Activated naive CD4-positive, alpha-beta T cell treated with anti-CD3 and anti-CD28 coated beads, Interleukin-2, amount 50 U/mL, for 72 hours (primary cell): ENCODE data around the gene RIPOR2. TPM values are rescaled to one million over a fixed set of nuclear protein-coding genes. Genes with fewer than 3 reads are reported as not detected.

ENCODE experiments used
- ATAC-seq, 2 donors: fragments of 150-1000 bp; cut with Tn5 transposase; 2 replicates each; pipeline ENCODE4 v1.10.0; 2021; ENCODE audit warnings: mild to moderate bottlenecking in 2 of 2, moderate library complexity in 2 of 2
- DNase-seq, 2 donors: peaks; one replicate each; pipeline ENCODE4 v3.0.0; 2021 to 2022; ENCODE audit warnings: low spot score in 2 of 2
- H3K27ac Mint-ChIP-seq, 2 donors: one replicate each; pipeline ENCODE4 v1.8.0; 2022; ENCODE audit warnings: mild to moderate bottlenecking in 2 of 2, mixed read lengths in 2 of 2
- H3K36me3 Mint-ChIP-seq, 2 donors: one replicate each; pipeline ENCODE4 v1.8.0; 2022; ENCODE audit warnings: mixed read lengths in 2 of 2
- H3K9me3 Mint-ChIP-seq, 2 donors: one replicate each; pipeline ENCODE4 v1.8.0; 2022; ENCODE audit warnings: mixed read lengths in 2 of 2
- total RNA-seq, 2 donors: library from RNA; stranded (reverse); gene quantifications; one replicate each; pipeline ENCODE4 v1.2.3, GENCODE V29; 2022

The RIPOR2 gene
- total RNA-seq, 2 donors from 2014 or later, result 63.9 to 126 TPM

DNA sequence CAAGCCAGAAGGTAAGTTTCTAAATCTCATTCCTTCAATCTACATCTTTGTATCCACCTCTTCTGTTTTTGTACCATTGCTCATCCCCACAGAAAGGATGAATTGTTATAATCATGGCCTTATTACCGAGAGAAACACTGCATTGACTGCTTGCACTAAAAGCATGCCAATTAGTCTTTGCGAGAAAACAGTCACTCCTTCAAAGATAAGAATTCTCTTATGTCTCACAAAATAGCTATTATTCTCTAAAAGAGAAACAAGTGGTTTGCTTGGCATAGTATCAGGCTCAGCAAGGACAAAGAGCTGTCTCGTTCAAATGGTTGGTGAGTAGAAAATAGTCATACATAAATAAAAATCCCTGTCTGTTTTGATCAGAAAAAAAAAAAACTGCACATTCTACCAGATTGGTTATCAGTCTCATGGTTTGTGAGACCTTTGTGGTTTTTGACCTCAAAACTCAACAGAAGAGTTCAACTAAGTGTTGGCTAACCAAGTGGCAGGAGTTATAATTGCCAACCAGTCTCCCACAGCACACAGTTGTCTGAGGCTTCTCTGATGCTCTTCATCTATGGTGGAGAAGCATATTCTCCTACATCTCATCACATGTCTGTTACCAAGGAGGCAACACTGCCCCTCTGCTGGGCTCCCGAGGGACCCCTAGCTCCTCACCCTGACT lies 101.9 kb downstream of the RIPOR2 start:
- no peaks in the 10 kb centered on the region for H3K9me3 Mint-ChIP-seq
- H3K36me3 Mint-ChIP-seq, result peaks cover 15 to 53% of the 10 kb centered on the region in 2 donors
- peak overlapping the region; percentile 61 to 79 for H3K27ac Mint-ChIP-seq
- no peak for DNase-seq
- ATAC-seq, result peak in 1 of 2 donors; percentile 52

DNA sequence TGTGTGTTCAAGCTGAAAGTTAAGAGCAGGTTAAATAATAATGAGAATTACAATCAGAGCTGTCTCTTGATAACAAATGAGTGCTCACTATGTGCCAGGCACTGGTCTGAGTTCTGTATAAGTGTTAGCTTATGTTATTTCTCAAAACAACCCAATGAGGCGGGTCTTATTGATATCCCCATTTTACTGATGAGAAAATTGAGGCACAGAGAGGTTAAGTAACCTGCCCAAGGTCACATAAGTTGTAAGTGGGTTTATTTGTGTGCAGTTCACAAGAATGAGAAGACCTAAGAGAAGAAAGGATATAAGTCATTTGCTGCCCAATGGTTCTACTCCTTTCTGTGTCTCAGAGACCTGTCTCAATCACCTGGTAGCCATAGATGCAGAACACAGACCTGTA lies 103.0 kb downstream of the RIPOR2 start:
- Mint-ChIP-seq H3K27ac (peak overlapping the region; percentile 28 to 88), H3K36me3 (peaks cover 18 to 48% of the 10 kb centered on the region in 2 donors), H3K9me3 (no peaks in the 10 kb centered on the region)
- no peak for ATAC-seq
- DNase-seq, result no peak

DNA sequence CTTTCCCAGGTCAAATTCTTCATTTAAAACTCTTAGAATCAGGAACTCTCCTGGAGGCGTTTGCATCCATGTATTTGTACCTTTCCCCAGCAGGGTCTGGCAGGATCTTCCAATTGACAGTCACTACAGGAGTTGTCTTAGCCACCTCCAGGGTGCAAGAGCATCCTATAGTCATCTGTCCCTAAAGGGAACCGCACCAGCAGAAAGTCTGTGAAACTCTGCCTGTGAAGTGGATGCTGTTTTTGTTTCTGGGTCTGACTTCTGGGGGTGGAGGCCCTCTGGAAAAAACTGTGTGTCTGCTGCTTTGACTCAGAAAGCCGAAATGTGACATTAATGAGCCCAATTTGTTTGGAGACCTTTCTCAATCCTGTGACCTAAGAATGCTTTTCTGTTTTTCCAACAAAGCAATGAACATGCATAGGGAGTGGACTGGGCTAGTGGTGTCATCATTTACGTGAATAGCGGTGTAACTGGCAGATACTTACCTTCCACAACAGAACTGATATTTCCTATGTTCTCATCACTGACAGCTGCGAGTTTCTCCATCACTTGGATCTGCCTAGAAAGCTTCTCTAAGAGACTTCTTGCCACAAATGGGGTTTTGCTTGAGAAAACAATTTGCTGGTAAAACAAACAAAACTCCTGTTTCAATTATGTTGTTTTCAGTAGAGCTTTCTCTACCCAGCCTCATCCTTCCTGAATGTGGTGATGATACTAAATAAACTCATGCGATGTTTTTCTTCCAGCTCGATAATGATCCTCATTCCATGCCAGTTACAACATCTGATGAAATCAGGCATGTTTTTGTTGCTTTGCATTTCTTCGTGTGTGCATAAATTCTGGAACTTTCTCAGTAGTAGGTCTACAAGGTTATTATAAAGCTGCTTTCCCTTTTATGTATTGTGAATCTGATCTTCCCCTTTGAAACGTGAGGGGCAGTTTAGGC lies 103.7 kb downstream of the RIPOR2 start:
- DNase-seq (no peak), ATAC-seq (peak in 1 of 2 donors; percentile 60)
- no peaks in the 10 kb centered on the region for H3K9me3 Mint-ChIP-seq
- peaks cover 25 to 52% of the 10 kb centered on the region in 2 donors for H3K36me3 Mint-ChIP-seq
- H3K27ac Mint-ChIP-seq, result peak overlapping the region; percentile 28 to 92

GRCh38 chr6:24829657-24830056 lies 106.1 kb downstream of the RIPOR2 start:
- H3K27ac Mint-ChIP-seq, result peak overlapping the region in 1 of 2 donors; percentile 65
- no peak for DNase-seq
- H3K9me3 Mint-ChIP-seq, result no peaks in the 10 kb centered on the region
- peaks cover 23 to 50% of the 10 kb centered on the region in 2 donors for H3K36me3 Mint-ChIP-seq
- ATAC-seq, result no peak

GRCh38 chr6:24827970-24828369 lies 107.8 kb downstream of the RIPOR2 start:
- Mint-ChIP-seq H3K9me3 (no peaks in the 10 kb centered on the region), H3K36me3 (peaks cover 17 to 42% of the 10 kb centered on the region in 2 donors), H3K27ac (peak overlapping the region; percentile 87 to 88)
- no peak for ATAC-seq
- DNase-seq, result no peak

- ATAC-seq, result peak in 1 of 2 donors; percentile 10
- Mint-ChIP-seq H3K36me3 (peaks cover 17 to 41% of the 10 kb centered on the region in 2 donors), H3K9me3 (no peaks in the 10 kb centered on the region), H3K27ac (peak overlapping the region; percentile 87 to 88)
- DNase-seq, result no peak
These were observed 108.6 kb downstream of the RIPOR2 start for GRCh38 chr6:24827162-24827561.

DNA sequence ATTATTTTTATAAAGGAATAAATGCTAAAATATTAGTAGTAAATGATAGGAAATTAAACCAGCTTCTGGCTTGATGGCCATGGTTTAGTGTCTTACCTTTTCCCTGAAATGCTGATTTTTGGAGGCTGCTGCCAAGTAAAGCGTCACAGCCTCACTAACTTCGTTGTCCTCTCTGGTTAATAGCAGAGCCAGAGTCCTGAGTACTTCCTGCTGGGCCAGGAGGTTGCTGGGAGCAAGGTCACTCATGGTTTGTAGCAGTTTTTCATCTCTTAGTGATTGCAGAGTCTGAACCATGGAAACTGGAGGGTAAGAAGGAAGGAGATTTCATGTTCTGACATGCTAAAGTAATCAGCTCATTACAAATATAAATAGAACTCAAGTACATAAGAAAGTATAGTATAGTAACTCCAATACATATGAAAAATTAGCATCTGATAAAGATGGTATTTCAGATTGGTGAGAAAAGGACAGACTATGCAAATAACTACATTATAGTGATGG lies 110.6 kb downstream of the RIPOR2 start:
- Mint-ChIP-seq H3K27ac (peak overlapping the region in 1 of 2 donors; percentile 12), H3K9me3 (no peaks in the 10 kb centered on the region), H3K36me3 (peaks cover 11 to 38% of the 10 kb centered on the region in 2 donors)
- no peak for DNase-seq
- no peak for ATAC-seq

GRCh38 chr6:24824142-24824938 lies 111.4 kb downstream of the RIPOR2 start:
- peak overlapping the region; percentile 62 to 72 for H3K27ac Mint-ChIP-seq
- DNase-seq (no peak), ATAC-seq (no peak)
- H3K9me3 Mint-ChIP-seq, result no peaks in the 10 kb centered on the region
- H3K36me3 Mint-ChIP-seq, result peaks cover 11 to 38% of the 10 kb centered on the region in 2 donors

- no peaks in the 10 kb centered on the region for H3K9me3 Mint-ChIP-seq
- H3K27ac Mint-ChIP-seq, result peak overlapping the region; percentile 50 to 72
- DNase-seq, result no peak
- no peak for ATAC-seq
- peaks cover 16 to 40% of the 10 kb centered on the region in 2 donors for H3K36me3 Mint-ChIP-seq
These were observed 112.6 kb downstream of the RIPOR2 start for GRCh38 chr6:24823185-24823584.

- peak overlapping the region; percentile 50 to 72 for H3K27ac Mint-ChIP-seq
- H3K9me3 Mint-ChIP-seq, result no peaks in the 10 kb centered on the region
- no peak for DNase-seq
- H3K36me3 Mint-ChIP-seq, result peaks cover 12 to 40% of the 10 kb centered on the region in 2 donors
- no peak for ATAC-seq
These were observed 113.1 kb downstream of the RIPOR2 start for GRCh38 chr6:24822696-24823095.

GRCh38 chr6:24821860-24822444 lies 113.8 kb downstream of the RIPOR2 start:
- DNase-seq (no peak), ATAC-seq (no peak)
- H3K9me3 Mint-ChIP-seq, result no peaks in the 10 kb centered on the region
- H3K36me3 Mint-ChIP-seq, result peaks cover 5 to 36% of the 10 kb centered on the region in 2 donors
- peak overlapping the region; percentile 56 to 73 for H3K27ac Mint-ChIP-seq

DNA sequence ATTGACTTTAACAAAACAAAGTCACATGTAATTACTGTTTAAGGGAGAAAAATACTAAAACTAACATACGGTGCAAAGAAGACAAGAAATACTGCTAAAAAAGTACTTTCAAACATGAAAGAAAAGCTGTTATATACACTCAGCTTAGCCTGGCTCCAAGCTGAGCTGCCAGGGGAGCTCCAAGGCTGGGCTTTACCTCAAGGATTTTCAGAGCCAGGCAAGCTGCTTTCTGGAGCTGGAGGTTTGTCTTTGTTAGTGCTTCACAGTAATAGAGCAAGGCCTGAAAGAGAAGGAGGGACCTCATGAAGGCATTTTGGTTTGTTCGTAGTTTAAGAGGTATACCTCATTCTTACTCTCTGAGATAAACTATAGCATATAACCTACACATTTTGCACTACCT lies 117.4 kb downstream of the RIPOR2 start:
- Mint-ChIP-seq H3K27ac (no peak overlapping the region), H3K9me3 (no peaks in the 10 kb centered on the region), H3K36me3 (peaks cover 5 to 19% of the 10 kb centered on the region in 2 donors)
- ATAC-seq (no peak), DNase-seq (no peak)

GRCh38 chr6:24809728-24810127 lies 126.0 kb downstream of the RIPOR2 start:
- Mint-ChIP-seq H3K36me3 (peaks cover 0 to 6% of the 10 kb centered on the region in 2 donors), H3K27ac (peak overlapping the region in 1 of 2 donors; percentile 54), H3K9me3 (no peaks in the 10 kb centered on the region)
- DNase-seq, result no peak
- ATAC-seq, result no peak

GRCh38 chr6:24807584-24807983 lies 128.2 kb downstream of the RIPOR2 start:
- Mint-ChIP-seq H3K36me3 (peaks cover 0 to 11% of the 10 kb centered on the region in 2 donors), H3K9me3 (no peaks in the 10 kb centered on the region), H3K27ac (no peak overlapping the region)
- DNase-seq (no peak), ATAC-seq (no peak)

GRCh38 chr6:24802271-24803059 lies 133.3 kb downstream of the RIPOR2 start:
- peaks cover 0 to 5% of the 10 kb centered on the region in 2 donors for H3K36me3 Mint-ChIP-seq
- no peaks in the 10 kb centered on the region for H3K9me3 Mint-ChIP-seq
- ATAC-seq (no peak), DNase-seq (no peak)
- H3K27ac Mint-ChIP-seq, result peak overlapping the region; percentile 22 to 75
